IMR-90 (cell line): ENCODE results near the gene ADAMTS17. TPM values are rescaled to one million over a fixed set of nuclear protein-coding genes. Genes with fewer than 3 reads are reported as not detected.

Experiments used
- ATAC-seq: fragments of 200-7000 bp; cut with Tn5 transposase; 2 replicates; pipeline ENCODE4 v1.9.1; 2020; ENCODE audit warnings: low read depth, mild to moderate bottlenecking, moderate library complexity
- BruUV-seq: library from RNA; stranded (reverse); fragments of 400-500 nt; replicated peaks from 2 replicates; lab custom pipeline; 2021; lab: Mats Ljungman, UMichigan
- CTCF ChIA-PET: fragments of 300-600 bp; formaldehyde crosslinking; extraction: SDS; loops from one replicate; lab custom pipeline; 2021; ENCODE audit warnings: antibody characterized with exemption; lab: Yijun Ruan, JAX
- POLR2A ChIA-PET: fragments of 300-600 bp; sonication (Branson Sonifier 250); formaldehyde crosslinking; loops from one replicate; lab custom pipeline; 2022; ENCODE audit warnings: antibody characterized with exemption; ENCODE audit not compliant: unreplicated experiment; lab: Charles Lee
- DNase-seq: peaks from one replicate; pipeline ENCODE4 v3.0.0; 2013
- H2AFZ ChIP-seq: replicated peaks from 2 replicates; pipeline ENCODE3; 2013; ENCODE audit warnings: low read length, mild to moderate bottlenecking; ENCODE audit not compliant: poor library complexity
- H2AK5ac ChIP-seq: 2 replicates; pipeline ENCODE4 v1.6.1; 2013; ENCODE audit warnings: low read depth, low read length, inconsistent platforms
- H2AK9ac ChIP-seq: replicated peaks from 2 replicates; pipeline ENCODE3; 2013; ENCODE audit warnings: mild to moderate bottlenecking, low read depth, low read length, moderate library complexity; ENCODE audit not compliant: poor library complexity
- H2BK120ac ChIP-seq: 2 replicates; pipeline ENCODE4 v1.6.1; 2013; ENCODE audit warnings: low read depth, low read length, inconsistent platforms
- H2BK15ac ChIP-seq: 3 replicates; pipeline ENCODE4 v1.6.1; 2013; ENCODE audit warnings: low read depth, low read length, inconsistent platforms
- H2BK20ac ChIP-seq: 2 replicates; pipeline ENCODE4 v1.6.1; 2013; ENCODE audit warnings: low read depth, mild to moderate bottlenecking, inconsistent platforms, low read length, moderate library complexity
- H2BK5ac ChIP-seq: 2 replicates; pipeline ENCODE4 v1.6.1; 2013; ENCODE audit warnings: mild to moderate bottlenecking, low read depth, low read length, inconsistent platforms; ENCODE audit not compliant: poor library complexity, severe bottlenecking
- H3K14ac ChIP-seq: replicated peaks from 2 replicates; pipeline ENCODE4 v1.6.1; 2013; ENCODE audit warnings: low read depth, low read length, inconsistent platforms
- H3K18ac ChIP-seq: 2 replicates; pipeline ENCODE4 v1.6.1; 2013; ENCODE audit warnings: low read depth, low read length, control low read depth
- H3K23ac ChIP-seq: 2 replicates; pipeline ENCODE4 v1.6.1; 2013; ENCODE audit warnings: low read depth, low read length, inconsistent platforms
- H3K27ac ChIP-seq: 2 replicates; pipeline ENCODE4 v1.5.1; 2013; ENCODE audit warnings: mild to moderate bottlenecking, control low read depth, low read length; ENCODE audit not compliant: insufficient read depth
- H3K27me3 ChIP-seq: 2 replicates; pipeline ENCODE4 v1.6.1; 2013; ENCODE audit warnings: low read length; ENCODE audit not compliant: control insufficient read depth, insufficient read depth
- H3K36me3 ChIP-seq: 2 replicates; pipeline ENCODE4 v1.6.1; 2013; ENCODE audit warnings: low read length, mixed read lengths; ENCODE audit not compliant: control insufficient read depth, insufficient read depth
- H3K4ac ChIP-seq: 2 replicates; pipeline ENCODE4 v1.6.1; 2013; ENCODE audit warnings: low read depth, low read length, inconsistent platforms
- H3K4me1 ChIP-seq: 2 replicates; pipeline ENCODE4 v1.6.1; 2013; ENCODE audit warnings: low read length, mixed read lengths; ENCODE audit not compliant: control insufficient read depth, insufficient read depth
- H3K4me2 ChIP-seq: 2 replicates; pipeline ENCODE4 v1.6.1; 2013; ENCODE audit warnings: low read depth, mild to moderate bottlenecking, control low read depth, low read length, moderate library complexity
- H3K4me3 ChIP-seq: 2 replicates; pipeline ENCODE4 v1.5.1; 2013; ENCODE audit warnings: low read depth, mild to moderate bottlenecking, control low read depth, low read length, moderate library complexity; ENCODE audit not compliant: insufficient read depth
- H3K56ac ChIP-seq: 2 replicates; pipeline ENCODE4 v1.6.1; 2013; ENCODE audit warnings: low read length, inconsistent platforms; ENCODE audit not compliant: insufficient read depth; ENCODE audit errors: extremely low read depth
- H3K79me1 ChIP-seq, 2 experiments: 2 replicates each; pipeline ENCODE4 v1.6.1; 2013; ENCODE audit warnings: low read length in 2 of 2, inconsistent platforms in 1 of 2, low read depth in 1 of 2
- H3K9ac ChIP-seq: 2 replicates; pipeline ENCODE4 v1.6.1; 2013; ENCODE audit warnings: low read depth, low read length, control low read depth
- H3K9me1 ChIP-seq: 2 replicates; pipeline ENCODE4 v1.6.1; 2013; ENCODE audit warnings: low read length, inconsistent platforms; ENCODE audit not compliant: insufficient read depth
- H3K9me3 ChIP-seq: 2 replicates; pipeline ENCODE4 v1.6.1; 2013; ENCODE audit warnings: low read length; ENCODE audit not compliant: control insufficient read depth, insufficient read depth
- H4K20me1 ChIP-seq: 2 replicates; pipeline ENCODE4 v1.6.1; 2013; ENCODE audit warnings: low read length, inconsistent platforms; ENCODE audit not compliant: insufficient read depth
- H4K5ac ChIP-seq: 2 replicates; pipeline ENCODE4 v1.6.1; 2013; ENCODE audit warnings: mild to moderate bottlenecking, low read depth, low read length, control low read depth
- H4K8ac ChIP-seq, 2 experiments: 2 replicates each; pipeline ENCODE4 v1.6.1; 2013; ENCODE audit warnings: low read depth in 2 of 2, low read length in 2 of 2, control low read depth in 1 of 2, inconsistent platforms in 1 of 2
- H4K91ac ChIP-seq: 2 replicates; pipeline ENCODE4 v1.6.1; 2013; ENCODE audit warnings: low read depth, low read length, inconsistent platforms; ENCODE audit not compliant: insufficient read depth
- FOS ChIP-seq: fragments of 150-350 bp; IDR thresholded peaks from 2 replicates; pipeline ENCODE4 v1.6.1; 2016; ENCODE audit warnings: low read depth, low read length
- RCOR1 ChIP-seq: IDR thresholded peaks from 2 replicates; pipeline ENCODE4 v1.6.1; 2012; ENCODE audit warnings: mild to moderate bottlenecking, low read length, improper control_type of control experiment; ENCODE audit not compliant: insufficient replicate concordance
- SMC3 ChIP-seq: fragments of 150-350 bp; IDR thresholded peaks from 2 replicates; pipeline ENCODE4 v1.6.1; 2016; ENCODE audit warnings: low read depth, mild to moderate bottlenecking, antibody characterized with exemption, low read length, moderate library complexity
- WGBS, 2 experiments: methylation state at CpG; one replicate each; pipeline versions ENCODE4 v1.1.5 to v1.1.7; 2013; ENCODE audit warnings: missing lambda C conversion rate in 2 of 2; ENCODE audit not compliant: insufficient read length in 1 of 2; ENCODE audit errors: extremely low coverage in 2 of 2; 5-methylcytosine and 5-hydroxymethylcytosine counted together
- dilution Hi-C: fragments of 300-500 bp; cut with HindIII; formaldehyde crosslinking; loops from one replicate; pipeline ENCODE4 v1.14.3; 2018; ENCODE audit warnings: low sequenced_read_pairs; ENCODE audit not compliant: unreplicated experiment
- in situ Hi-C: fragments of 300-500 bp; cut with MboI; formaldehyde crosslinking; loops from 3 replicates; pipeline ENCODE4 v1.14.3; 2019; ENCODE audit warnings: low sequenced_read_pairs, inconsistent platforms, mixed read lengths
- intact Hi-C: fragments of 100-400 bp; cut with micrococcal nuclease; formaldehyde crosslinking; loops from 2 replicates; pipeline ENCODE4 v1.10.0; 2022
- polyA plus RNA-seq, 3 experiments: library from polyadenylated mRNA; depleted of rRNA; stranded (reverse); fragments of >200 nt; gene quantifications; 2 replicates each; pipeline ENCODE4 v1.2.3, GENCODE V29; 2012; ENCODE audit warnings: low replicate concordance in 1 of 3
- total RNA-seq: library from RNA; depleted of rRNA; stranded (reverse); fragments of >200 nt; gene quantifications from 2 replicates; pipeline ENCODE4 v1.2.3, GENCODE V29; 2012

ADAMTS17 gene
- total and polyA plus RNA-seq, 2 of the 4 experiments (the other 2 are of a cell fraction) = 0.03 TPM; not detected in 1

DNA sequence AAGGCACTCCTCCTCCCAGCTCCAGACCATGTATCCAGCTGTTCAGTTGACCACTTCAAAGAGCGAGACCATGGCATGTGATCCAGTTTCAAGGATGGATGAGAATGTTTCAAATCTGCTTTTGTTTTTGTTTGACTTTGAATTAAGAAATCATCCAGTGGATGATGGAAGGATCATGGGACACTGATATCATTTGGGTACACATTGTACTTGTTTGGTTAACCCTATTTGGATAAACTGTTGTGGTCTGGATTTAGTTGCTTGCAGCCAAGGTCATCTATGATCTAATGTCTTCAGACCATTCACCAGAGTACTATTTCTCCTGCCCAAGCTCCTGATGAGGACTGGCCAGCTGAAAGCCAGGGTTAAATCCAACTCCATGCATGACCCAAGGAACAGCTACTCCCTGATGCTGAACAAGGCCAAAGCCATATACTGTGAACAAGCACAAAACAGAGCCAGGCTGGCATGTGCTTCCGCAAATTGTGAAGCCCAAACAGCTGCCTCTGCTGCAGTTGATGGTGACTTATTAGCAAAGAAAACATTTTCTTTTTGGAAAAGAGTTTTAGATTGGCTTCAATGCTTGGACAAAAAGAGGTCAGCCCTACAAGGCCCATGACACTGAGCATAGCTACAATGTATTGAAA lies 5.2 kb upstream of the ADAMTS17 start:
- DNase-seq (no peak), ATAC-seq (no peak)
- intact Hi-C loops (no loop called here), in situ Hi-C loops (no loop called here), dilution Hi-C loops (no loop called here)
- no peak overlapping the region for H3K56ac ChIP-seq
- TF ChIP-seq FOS (no peak), RCOR1 (no peak), SMC3 (no peak)
- POLR2A ChIA-PET = interaction anchor here (0.5 kb wide), 1 partner anchor 163 kb away, joined by 3 read pairs; no protein-coding TSS in a partner anchor
- no peak overlapping the region for H4K8ac ChIP-seq
- no peak overlapping the region for H2BK20ac ChIP-seq
- no peak overlapping the region for H3K23ac ChIP-seq
- H3K4me1 ChIP-seq = no peaks in the 10 kb centered on the region
- no peak overlapping the region for H2BK120ac ChIP-seq
- no peak overlapping the region for H3K4me3 ChIP-seq
- no peaks in the 10 kb centered on the region; the same call in 1 of the 2 replicates for H3K9me3 ChIP-seq
- H3K14ac ChIP-seq = no peak overlapping the region
- no peak overlapping the region for H2AK9ac ChIP-seq
- H2AFZ ChIP-seq = no peak overlapping the region
- no peak overlapping the region for H3K4ac ChIP-seq
- CTCF ChIA-PET = no interaction called here
- no peaks in the 10 kb centered on the region for H4K20me1 ChIP-seq
- no peak overlapping the region for H2BK15ac ChIP-seq
- no peak overlapping the region for H4K91ac ChIP-seq
- H3K27ac ChIP-seq = no peak overlapping the region
- BruUV-seq = no TSS peak
- H3K27me3 ChIP-seq = peaks cover 6% of the 10 kb centered on the region; the same call in 1 of the 2 replicates
- no peaks in the 10 kb centered on the region for H3K9me1 ChIP-seq
- no peak overlapping the region for H4K5ac ChIP-seq
- 100% methylated on average over 1 of the region's 2 CpGs; no CpG with 5 or more reads in 1 of the 2 experiments for WGBS, 2 experiments
- H2BK5ac ChIP-seq = no peak overlapping the region
- H3K79me1 ChIP-seq = no peaks in the 10 kb centered on the region
- no peak overlapping the region for H3K18ac ChIP-seq
- H3K9ac ChIP-seq = no peak overlapping the region
- no peak overlapping the region for H3K4me2 ChIP-seq
- no peaks in the 10 kb centered on the region for H3K36me3 ChIP-seq
- H2AK5ac ChIP-seq = no peak overlapping the region
